Hindlimb muscle (tissue), 1 donor: ENCODE data around the gene PTPN9. TPM values are rescaled to one million over a fixed set of nuclear protein-coding genes. Genes with fewer than 3 reads are reported as not detected.
"Not testable (repeated sequence)": the region's sequence is repeated elsewhere in the genome, so short reads cannot be mapped to it uniquely, and the experiment has no call there.

ENCODE experiments used
- DNase-seq: peaks from one replicate; pipeline ENCODE4 v3.0.0-alpha.2; 2013
- polyA plus RNA-seq: library from polyadenylated mRNA; unstranded; fragments of 120-200 nt; gene quantifications from one replicate; pipeline ENCODE4 v1.2.1, GENCODE V29; 2013; ENCODE audit not compliant: insufficient read length

Gene PTPN9
- 18.8 TPM for polyA plus RNA-seq

DNA sequence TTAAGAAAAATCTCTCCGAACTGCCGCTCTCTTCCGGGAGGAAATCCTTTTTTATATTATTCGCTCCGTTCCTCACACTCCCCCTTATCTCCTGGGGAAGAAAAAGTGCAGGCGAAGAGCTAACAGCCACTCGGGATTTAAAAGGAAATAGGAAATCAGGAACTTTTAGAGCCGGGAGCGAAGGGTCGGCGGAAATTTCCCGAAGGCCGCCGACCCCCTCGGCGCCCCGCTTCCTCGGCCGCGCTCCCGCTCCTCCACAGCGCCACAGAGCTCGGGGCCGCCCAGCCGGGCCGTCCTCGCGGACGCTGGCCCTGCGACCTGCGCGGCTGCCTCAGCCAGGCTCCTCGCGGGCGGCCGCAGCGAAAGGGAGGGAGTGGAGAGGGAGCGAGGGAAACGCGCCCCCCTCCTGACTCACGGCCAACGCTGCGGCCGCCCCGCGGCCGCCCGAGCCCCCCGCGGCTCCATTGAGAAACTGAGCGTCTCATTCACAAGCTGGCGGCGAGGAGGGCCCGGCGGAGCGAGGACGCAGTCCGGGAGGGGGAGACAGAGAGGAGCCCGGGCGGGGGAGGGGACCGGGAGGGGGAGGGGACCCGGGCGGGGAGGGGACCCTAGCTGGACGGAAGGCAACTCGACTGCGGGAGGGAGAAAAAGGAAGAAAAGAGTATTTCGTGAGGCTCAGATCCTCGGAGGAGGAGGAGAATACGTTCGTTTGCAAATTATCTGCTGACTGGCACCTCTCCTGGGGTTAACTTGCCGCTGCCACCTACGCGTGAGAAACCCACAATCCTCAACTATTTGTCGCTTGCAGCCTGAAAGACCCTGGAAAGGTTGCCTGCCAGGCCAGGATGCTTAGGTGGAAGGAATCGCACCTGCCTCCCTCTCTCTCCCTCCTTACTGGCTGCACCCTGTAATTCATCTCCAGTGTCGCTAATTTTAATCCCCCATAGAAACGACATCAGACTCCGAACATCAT is at the start of gene PTPN9:
TSS of gene PTPN9 (minus strand) at position 368 of the 973 bp plus-strand sequence. CDS start 539 bp downstream, outside the sequence.
- DNase-seq: peak; percentile 86

DNA sequence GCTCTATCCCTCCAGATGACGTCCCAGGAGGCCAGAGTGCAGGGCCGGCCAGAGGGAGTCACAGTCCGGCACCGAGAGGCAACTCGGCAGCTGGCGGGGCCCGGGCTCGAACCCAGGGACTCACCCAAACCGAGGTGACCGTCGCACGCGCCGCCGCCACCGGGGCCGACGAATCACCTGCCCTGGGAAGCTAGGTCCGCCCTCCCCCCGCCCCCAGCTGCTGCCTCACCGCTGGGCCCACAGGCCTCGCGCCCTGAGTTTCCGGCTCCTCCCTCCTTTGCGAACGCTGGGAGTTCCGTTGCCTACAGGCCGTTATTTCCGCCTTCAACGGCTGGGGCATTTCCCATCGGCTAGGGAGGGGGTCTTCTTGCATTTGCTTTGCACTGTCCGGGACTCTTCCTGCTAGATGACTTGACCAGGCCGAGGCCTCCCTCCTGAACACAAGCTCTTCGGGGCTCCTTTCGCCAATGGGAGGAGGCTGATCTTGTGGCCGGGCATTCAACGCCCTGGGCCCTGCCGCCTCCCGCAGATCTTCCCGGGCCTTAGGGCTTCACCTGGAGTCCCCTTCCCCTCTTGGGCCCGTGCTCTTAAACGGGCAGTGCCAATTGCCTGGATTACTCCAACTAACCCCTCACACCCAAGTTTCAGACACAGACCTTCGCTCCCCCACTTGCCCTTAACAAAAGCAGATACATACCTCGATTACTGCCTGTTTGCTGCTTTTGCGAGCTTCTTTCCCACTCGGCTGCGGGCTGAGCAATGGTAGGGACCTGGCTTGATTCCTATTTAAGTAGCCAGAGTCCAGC is 46.6 kb upstream of the PTPN9 start, which contains the start of gene SNUPN:
TSS of gene SNUPN (minus strand) at position 184 of the 806 bp plus-strand sequence. CDS start 4,674 bp downstream, outside the sequence.
- DNase-seq: peak; percentile 97

DNA sequence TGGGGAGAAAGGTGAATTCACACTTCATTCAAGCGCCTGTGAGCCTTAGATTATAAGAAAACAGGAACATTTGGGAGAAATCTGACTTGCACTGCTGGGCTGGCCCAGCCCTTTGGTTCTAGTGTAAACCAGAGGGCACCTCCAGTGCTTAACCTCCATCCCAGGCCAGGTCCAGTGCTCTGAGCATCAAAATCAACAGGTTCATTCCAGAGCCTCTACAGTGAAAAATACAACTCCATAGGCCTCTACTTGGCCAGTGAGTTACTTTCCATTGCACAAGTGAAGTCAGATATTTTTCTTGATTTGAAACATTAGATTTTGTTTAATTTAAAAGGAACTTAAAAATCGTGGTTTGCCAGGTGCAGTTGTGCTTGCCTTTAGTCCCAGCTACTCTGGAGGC is 43.4 kb upstream of the PTPN9 start:
- no peak for DNase-seq

DNA sequence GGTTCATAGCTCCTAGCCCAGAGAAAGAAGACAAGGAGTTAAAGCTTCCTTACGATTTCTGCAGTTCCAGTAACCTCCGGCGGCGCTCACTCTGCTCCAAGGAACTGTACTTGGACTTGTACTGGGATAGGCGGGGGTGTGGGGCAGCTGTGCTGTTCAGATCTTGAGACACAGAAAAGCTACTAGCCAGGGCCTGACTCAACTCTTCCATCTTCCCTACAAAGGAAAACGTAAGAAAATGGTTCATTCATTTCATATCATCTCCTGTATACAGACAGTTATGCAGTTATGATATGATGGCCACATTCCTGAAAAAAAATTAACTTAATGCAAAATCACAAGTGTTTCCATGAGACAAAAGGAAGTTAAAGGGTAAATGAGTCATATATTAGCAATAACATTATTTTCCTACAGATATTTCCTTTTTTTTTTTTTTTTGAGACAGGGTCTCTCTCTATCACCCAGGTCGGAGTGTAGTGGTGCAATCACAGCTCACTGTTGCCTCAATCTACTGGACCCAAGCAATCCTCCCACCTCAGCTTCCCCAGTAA is 41.8 kb upstream of the PTPN9 start:
- DNase-seq: peak; percentile 94

DNA sequence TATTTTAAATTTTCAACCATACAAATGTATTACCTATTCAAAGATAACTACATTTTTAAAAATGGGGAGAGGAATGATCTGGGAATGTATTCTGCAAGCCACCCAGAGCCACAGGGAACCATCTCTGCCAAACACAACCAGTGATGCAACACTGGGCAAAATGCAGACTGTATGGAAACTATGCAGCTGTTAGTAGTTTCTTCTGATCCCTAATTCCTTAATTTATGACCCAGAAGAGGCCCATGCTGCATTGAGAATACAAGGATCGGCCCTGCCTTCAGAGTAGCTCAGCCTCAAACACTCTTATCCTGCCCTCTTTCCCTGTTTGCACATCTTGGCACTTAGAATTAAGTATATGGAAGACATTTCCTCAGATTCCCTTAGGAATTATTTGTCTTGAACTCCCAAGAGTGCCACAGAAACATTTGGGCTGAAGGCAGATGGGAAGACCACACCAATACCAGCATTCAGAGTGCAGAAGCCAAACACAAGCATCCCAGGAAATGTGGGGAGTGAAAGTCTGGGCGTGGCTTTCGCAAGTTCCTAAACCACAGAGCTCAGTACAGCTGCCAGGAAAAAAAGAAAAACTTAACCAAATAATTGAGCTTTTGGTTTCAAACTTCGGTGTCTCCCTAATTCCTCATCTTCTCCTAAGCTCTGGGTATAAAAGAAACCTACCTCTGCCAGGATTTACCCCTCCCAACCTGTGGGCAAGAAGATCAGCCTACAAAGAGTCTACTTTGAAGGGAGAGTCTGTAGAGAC is 41.1 kb upstream of the PTPN9 start:
- peak; percentile 82 for DNase-seq

DNA sequence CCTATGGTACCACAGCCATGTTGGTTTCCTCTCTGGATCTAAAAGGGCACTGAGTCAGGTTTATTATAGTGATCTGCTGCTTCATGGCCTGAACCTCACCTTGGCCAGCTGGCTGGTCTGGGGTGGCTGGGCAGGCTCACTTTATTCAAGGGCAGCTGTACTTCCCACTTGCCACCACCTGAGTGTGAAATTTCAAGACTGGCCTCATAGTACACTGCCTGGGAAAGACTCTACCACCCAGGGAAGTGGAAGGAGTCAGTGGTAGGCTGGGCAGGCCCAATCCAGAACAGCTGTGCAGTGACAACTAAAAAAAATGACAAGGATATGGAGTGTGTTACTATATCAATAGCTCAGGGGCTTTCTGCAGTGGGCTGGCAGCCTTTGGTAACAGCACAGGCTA is 37.7 kb upstream of the PTPN9 start:
- DNase-seq: no peak

DNA sequence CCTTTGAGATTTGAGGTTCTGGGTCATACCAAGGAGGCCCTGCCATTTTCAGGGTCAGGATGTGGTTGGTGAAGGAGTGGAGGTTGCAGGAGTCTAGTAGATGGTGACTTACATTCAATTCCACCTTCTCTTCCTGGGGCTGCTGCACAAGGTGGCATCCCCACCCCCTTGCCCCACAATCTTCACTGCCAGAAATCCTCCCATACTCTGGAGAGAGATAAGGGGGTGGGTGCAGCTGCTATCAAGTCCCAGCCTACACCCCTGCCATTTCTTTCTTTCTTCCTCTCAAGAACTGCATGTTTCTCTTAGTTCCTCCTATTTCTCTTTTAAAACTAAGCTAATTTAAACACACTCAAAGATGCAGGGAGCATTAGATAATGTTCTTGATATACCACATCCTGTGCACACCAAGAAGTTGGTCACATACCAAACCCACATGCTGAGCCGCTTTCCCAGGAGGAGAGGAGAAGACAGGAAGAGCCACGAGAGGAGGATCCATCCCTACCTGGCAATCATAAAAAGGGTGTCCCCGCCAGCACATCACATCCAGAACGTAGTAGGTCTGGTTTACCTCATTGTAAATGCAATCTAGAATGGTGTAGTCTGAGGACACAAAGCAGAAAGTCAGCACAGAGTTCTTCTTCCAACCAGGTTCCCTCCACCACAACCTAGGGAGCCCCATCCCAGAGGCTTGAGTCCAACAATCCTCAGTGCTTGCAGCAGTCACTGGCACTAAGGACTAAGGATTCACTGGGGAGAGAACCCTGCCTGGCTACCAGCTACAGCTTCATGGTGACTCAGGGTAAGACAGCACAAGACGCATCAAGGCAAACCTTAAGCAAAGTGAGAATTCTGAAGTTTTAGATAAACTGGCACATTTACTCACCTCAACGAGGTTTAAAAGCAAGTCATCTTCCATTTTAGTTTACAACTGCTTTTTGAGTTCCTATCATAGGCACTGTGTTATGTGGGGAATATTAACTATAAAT is 27.9 kb upstream of the PTPN9 start:
- no peak for DNase-seq

DNA sequence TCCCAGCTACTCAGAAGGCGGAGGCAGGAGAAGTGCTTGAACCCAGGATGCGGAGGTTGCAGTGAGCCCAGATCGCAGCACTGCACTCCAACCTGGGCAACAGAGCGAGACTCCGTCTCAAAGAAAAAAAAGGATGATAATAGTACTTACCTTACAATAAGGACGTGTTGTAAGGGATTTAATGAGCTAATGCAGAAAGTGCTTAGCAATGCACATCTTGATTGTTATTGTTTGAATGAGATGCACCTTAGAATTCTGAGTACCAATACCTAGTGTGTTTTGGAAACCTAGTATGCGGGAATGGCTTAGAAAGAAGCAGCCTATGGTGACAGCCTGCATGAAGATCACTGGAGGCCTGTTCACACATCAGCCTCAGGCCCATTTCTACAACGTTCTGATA is 26.9 kb upstream of the PTPN9 start:
- DNase-seq: no peak

DNA sequence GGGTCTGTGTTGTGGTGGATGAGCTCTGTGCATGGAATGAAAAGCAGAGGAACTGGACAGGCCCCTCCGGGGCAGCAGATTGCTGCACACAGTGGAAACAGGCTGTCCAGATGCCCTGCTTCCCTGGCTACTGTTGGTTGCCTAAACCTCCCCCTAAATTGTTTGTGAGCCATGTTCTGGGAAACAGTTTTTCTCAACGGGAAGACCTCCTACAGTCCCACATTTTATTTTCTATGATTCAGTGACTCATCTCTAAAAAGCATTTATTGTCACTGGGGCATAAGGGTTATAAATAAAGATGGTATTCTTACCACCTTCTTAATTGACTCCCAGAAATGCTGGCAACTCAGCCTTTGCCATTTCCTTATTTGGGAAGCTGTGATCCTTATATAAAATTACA is 20.3 kb upstream of the PTPN9 start:
- no peak for DNase-seq

DNA sequence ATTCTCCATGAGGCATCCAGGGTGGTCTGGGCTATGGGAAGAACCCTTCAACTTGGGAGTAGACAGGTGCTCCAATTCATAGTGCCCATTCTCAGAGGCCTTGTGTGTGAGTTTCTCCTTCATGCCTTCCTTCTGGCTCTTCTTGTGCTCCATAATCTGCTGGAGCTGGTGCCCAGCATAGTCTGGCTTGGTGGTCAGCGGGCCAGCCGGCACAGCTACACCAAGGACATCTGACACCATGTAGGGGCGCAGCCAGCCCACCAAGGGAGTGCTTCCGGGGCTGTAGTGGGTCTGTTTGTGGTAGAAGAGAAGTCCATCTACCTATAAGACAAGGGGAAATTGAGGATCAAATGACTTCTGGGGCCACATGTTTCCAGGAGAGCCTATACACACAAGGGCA is 19.2 kb upstream of the PTPN9 start:
- DNase-seq: no peak

DNA sequence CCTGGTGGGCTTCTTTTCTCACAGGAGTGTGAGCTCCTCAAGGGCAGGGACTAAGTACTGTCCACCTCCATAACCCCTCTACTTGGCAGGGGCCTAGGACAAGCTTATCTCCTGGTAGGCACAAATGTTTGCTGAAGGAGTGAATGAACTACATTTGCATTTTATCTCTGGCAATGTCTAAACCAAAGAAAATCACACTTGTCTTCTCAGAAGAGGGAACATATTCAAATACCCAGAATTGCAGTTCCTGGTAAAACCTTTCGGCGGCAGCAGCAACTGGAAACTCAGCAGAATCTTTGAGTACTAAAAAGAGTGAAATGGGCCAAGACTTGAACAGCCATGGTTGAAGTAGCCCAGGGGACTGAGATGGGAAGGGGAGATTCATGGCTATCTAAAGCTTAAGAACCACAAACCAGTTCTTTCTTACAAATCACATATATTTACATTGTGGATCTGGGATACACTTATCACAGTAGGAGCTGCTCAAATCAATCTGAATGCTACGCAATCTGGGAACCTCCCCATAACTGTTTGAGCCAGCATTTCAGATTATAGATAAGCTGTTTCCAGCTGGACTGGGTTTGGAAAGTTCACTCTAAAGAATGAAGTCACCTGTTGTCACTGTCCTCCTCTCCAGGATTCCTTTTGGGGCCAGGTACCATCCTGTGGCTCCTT is 18.7 kb upstream of the PTPN9 start:
- no peak for DNase-seq

DNA sequence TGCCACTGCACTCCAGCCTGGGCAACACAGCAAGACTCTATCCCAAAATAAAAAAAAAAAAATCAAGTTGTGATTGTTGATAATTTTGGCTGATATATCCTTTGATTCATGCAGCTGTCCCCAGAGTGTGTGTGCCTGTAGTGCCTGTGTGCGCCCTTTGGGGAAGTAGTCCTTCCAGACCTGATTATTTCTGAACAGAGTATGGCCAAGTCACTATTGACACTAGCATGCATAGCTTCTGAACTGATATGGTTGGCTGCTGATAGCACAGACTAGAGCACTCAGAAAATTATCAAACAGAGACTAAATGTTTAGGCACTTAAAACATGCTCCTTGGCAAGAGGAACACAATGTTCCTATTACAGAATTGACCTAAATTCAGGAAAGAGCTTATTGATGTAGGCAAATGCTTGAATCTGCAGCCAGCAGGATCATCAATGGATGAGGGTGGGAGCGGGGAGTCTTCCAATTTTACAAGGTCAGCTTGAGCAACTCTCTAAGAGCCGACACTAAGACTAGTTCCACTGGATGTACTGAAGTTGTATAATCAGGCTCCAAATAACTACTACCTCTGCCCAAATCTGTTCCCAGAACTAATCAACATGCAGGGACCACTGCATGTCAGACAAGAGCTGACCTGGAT is 17.7 kb upstream of the PTPN9 start:
- DNase-seq: no peak

DNA sequence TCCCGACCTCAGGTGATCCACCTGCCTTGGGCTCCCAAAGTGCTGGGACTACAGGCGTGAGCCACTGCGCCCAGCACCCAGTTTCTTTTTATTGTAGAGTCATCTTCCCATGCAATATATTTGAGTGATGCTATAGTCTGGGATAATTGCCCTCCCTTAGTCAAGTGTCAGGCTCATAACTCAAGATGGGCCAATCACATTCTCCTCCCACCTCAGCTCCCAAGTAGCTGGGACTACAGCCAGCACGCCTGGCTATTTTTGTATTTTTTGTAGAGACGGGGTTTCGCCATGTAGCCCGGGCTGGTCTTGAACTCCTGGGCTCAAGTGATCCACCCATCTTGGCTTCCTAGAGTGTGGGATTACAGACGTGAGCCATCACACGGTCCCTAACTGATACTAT is 15.2 kb upstream of the PTPN9 start:
- no peak for DNase-seq

DNA sequence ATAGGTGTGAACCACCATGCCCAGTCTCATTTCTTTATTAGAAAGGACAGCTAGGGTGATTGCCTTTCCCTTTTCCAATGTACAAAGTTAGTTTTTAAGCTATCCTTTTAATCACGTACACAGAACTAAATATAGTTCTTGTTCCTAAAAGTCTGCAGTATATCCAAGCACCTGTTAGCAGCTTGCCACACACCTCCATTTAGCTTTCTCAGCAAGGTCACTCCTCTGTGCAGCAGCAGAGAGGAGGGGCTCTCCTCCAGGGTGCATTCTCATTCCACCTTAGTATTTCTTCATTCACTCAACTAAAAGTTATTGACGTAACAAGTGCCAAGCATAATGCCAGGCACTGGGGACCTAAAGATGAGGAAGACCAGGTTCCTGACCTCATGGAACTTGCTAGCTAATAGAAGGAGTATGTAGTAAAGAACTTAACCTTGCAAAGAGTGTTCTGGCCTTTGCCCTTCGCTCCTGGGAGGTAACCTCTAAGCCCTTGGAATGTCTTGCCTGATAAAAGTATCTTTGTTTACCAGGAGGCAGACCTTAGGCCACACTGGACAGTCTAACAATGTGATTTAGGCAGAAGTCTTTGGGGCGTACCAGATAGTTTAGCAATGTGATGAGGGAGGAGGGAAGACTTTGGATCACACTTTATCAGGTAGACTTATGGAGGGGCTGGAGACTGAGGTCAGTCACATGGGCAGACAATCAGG is 12.7 kb upstream of the PTPN9 start:
- no peak for DNase-seq

DNA sequence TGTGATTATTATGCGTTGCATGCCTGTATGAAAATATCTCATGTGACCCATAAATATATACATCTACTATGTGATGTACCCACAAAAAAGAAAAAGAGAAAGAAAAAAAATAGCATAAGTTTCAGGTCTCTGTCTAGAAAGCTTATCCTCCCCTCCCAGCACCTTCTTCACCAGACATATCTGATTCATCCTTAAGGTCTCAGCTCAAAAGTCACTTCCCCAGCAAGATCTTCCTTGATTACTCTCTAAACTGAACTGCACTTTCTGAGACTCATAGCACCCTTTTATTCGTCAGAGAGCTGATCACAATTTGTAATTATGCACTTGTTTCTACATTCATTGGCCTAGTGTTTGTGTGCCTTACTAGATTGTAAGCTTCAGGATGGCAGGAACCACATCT is 11.1 kb upstream of the PTPN9 start:
- no peak for DNase-seq

DNA sequence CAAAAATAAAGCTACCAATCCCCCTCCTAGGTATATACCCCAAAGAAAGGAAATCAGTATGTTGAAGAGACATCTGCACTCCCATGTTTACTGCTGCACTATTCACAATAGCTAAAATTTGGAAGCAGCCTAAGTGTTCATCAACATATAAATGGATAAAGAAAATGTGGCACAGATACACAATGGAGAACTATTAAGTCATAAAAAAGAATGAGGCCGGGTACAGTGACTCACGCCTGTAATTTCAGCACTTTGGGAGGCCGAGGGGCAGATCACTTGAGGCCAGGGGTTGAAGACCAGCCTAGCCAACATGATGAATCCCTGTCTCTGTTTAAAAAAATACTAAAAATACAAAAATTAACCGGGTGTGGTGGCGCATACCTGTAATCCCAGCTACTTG is 10.0 kb upstream of the PTPN9 start:
- no peak for DNase-seq

DNA sequence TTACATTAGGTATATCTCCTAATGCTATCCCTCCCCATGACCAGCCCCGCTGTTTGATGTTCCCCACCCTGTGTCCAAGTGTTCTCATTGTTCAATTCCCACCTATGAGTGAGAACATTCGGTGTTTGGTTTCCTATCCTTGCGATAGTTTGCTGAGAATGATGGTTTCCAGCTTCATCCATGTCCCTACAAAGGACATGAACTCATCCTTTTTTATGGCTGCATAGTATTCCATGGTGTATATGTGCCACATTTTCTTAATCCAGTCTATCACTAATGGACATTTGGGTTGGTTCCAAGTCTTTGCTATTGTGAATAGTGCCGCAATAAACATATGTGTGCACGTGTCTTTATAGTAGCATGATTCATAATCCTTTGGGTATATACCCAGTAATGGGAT is 7.3 kb upstream of the PTPN9 start:
- not testable (repeated sequence) for DNase-seq

DNA sequence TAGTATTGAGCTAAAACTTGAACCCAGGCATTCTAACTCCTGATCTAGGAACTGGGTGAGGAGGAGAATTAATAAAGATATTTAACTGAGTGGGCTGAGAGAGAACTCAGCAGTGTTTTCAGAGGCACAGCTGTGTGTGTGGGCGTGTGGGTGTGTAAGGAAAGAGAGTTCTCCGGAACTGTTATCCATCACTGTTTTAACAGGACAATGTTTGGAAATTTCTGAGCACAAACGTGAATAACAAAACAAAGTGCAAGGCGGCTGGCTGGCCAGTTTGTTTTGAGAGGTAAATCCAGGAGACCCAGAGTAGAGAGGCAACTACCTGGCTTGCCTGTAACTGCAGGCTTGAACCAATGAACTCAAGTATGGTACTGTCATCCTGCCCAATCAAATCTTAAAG is 5.0 kb upstream of the PTPN9 start:
- no peak for DNase-seq

DNA sequence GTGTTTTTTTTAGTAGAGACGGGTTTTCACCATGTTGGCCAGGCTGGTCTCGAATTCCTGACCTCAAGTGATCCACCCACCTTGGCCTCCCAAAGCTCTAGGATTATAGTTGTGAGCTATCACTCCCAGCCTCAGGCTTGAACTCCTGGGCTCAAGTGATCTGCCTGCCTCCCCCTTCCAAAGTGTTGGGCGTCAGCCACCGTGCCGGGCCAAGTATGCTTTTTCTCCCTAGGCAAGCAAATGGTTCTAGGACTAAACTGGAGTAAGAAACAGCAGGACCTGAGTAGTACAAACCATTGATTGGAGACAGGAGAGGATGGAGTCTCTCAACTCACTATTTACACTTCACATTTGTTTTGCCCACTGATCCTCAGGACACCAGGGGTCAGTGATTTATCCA is 4.6 kb upstream of the PTPN9 start:
- no peak for DNase-seq
